HG03045 (cell line): ENCODE data around the gene FBXL16.

ENCODE experiments used
- ATAC-seq: cut with Tn5 transposase; IDR thresholded peaks from one replicate; pipeline ENCODE4 v1.9.1; 2021; ENCODE audit warnings: mild to moderate bottlenecking, moderate library complexity; ENCODE audit not compliant: unreplicated experiment

Gene FBXL16

DNA sequence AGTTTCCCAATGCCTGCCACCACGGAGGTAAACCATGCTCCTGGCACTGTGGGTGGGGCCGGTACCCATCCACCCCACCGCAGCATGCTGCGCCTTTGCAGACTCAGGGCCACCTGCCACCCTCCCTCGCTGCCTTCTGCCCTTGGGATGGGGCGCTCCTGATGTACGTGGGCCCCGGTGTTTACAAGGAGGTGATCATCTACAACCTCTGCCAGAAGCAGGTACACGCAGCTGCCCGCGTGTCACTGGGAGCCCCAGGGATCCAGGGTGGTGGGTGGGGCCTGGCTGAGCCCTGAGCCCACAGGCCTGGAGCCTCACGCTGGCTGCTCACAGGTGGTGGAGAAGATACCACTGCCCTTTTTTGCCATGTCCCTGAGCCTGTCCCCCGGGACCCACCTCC lies 39.0 kb downstream of the FBXL16 start:
- ATAC-seq: no peak

DNA sequence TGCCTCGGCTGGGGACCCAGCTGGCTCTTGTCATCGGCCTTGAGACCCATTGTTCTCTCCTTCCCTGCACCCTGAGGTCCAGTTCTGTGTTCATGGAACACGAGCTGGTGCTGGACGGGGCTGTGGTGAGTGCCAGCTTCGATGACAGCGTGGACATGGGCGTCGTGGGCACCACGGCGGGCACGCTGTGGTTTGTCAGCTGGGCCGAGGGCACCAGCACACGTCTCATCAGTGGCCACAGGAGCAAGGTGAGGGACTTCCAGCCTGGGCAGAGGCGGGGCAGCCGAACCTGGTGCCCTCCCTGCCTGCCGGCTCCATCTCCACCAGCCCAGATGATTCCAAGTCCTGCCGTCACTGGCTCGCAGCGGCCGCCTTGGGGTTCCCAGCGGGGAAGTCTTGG lies 43.0 kb downstream of the FBXL16 start:
- no peak for ATAC-seq

GRCh38 chr16:662095-662494 lies 43.5 kb downstream of the FBXL16 start:
- ATAC-seq: no peak

- ATAC-seq: peak; percentile 2
Observed at GRCh38 chr16:661184-661821, 44.3 kb downstream of the FBXL16 start.

DNA sequence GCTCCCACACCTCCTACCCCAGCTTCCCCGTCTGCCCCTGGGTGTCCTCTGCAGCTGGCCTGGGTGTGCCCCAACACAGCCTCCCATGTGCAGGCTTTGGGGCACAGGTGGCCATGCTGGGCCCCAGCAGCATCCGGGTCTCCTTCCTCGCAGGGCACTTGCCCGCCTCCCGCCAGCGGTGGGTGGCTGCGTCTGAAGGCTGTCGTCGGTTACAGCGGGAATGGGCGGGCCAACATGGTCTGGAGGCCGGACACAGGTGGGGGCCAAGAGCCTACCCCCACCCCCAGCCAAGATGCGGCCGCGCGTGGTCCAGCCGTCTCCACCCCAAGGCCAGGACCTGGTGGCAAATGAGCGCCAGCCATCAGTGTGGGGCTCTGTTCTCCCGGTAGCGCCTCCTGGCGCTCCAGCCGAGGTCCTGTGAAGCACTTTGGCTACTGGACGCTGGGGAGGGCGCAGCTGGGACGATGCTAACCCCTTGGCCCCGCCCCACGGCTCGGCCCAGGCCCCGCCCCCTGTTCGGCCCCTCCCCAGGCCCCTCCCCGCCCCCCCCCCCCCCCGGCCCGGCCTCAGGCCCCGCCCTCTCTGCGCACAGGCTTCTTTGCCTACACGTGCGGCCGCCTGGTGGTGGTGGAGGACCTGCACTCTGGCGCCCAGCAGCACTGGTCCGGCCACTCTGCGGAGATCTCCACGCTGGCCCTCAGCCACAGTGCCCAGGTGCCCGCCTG lies 45.0 kb downstream of the FBXL16 start:
- ATAC-seq: peak; percentile 42

- ATAC-seq: peak; percentile 6
Observed at GRCh38 chr16:660132-660458, 45.5 kb downstream of the FBXL16 start.

GRCh38 chr16:659618-660017 lies 46.0 kb downstream of the FBXL16 start:
- no peak for ATAC-seq

DNA sequence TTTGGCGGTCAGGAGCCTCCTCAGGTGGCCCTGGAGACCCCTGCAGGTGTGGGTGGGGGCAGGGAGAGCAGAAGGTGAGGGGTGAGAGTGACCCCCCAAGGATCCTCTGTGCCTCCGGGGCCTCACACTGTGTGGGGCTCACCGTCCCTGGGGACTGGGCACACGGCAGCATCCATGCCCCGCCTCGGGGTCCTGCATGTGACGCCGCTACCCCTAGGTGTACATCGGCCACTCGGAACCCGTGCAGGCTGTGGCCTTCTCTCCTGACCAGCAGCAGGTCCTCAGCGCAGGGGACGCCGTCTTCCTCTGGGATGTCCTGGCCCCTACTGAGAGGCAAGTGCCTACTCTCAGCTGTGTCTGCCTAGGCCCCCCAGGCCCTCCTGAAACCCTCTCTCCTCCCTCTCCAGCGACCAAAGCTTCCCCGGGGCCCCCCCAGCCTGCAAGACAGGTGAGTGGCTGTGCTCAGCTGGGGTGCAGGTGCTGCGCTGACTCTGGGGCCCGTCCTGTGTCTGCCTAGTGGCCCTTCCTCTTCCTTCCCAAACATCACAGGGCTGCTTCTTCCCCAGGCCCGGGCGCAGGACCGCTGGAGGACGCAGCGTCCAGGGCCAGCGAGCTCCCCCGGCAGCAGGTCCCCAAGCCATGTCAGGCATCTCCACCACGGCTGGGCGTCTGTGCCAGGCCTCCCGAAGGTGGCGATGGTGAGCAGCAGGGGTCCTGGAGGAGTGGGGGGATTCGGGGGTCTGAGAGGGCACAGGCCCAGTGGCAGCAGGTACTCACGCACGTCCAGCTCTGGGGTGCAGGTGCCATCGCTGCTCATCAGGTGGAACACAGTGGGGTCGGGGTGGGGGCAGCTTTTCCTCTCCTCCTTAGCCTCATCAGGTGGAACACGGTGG lies 46.7 kb downstream of the FBXL16 start:
- ATAC-seq: no peak

DNA sequence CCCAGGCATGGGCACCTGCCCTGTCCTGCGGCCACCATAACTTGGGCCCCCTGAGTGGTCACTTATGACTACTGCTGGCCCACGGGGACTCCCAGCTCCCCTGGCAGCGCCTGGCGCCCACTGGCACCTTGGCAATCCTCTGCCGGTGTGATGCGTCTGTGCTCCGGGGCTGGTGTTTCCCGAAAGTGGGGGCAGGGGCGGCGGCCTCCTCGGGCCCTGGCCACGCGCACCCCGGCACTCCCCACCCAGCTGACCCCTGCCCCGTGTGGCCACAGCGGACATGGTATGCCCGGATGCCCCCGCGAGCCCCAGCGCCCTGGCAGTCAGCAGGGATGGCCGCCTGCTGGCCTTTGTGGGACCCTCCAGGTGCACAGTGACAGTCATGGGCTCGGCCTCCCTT lies 48.1 kb downstream of the FBXL16 start:
- no peak for ATAC-seq

GRCh38 chr16:654034-654433 lies 51.6 kb downstream of the FBXL16 start:
- ATAC-seq: no peak

- no peak for ATAC-seq
Observed at GRCh38 chr16:652454-653305, 52.9 kb downstream of the FBXL16 start.

DNA sequence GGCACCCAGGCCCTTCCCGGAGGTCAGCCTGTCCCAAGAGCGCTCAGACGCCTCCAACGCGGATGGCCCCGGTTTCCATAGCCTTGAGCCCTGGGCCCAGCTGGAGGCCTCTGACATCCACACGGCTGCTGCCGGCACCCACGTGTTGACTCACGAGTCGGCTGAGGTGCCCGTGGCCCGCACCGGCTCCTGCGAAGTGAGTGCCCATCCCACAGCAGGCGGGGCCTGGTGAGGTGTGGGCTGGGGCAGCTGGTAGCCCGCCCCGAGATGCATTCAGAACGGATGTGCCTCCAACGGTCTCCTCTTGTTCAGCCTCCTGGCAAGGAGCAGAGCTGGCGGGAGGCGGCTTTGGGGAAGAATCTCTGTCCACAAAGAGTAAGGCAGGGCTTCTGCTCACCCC lies 53.8 kb downstream of the FBXL16 start:
- no peak for ATAC-seq

- peak; percentile 15 for ATAC-seq
Observed at GRCh38 chr16:649631-650030, 56.0 kb downstream of the FBXL16 start.

DNA sequence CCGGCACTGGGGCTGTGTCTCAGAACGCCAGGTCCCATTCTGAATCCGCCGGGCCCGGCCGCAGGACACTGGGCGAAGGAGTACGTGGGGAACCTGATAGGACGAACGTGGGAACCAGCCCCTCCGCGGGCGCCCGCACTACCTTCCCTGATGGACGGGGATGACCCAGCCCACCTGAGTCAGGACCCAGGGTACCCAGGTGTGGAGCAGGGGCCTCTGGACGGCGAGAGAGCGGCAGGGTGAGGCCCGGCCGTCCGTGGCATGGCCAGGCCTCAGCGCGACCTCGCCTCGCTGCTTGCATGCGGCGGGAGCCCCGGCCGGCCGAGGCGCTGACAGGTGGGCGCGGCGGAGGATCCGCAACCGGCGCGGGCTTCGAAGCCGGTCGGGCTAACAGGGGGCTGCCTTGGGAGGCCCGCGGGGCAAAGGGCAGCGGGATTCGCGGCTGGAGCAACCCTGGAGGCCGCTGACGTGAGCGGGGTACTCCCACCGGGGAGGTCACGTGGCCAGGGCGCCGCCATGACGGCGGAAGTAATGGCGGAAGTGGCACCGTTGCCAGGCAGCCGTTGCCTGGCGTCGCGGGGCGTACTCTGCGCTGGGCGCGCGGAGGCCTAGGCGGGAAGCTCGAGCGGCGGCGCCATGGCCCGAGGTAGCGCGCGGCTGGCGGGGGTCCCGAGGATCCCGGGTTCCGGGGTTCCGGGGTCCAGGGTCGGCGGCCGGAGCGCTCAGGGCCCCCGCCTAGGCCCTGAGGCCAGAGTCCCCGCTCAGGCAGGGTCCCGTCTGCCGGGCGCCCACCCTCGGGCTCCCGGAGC lies 56.6 kb downstream of the FBXL16 start, which contains the start of gene WDR90:
Gene WDR90, plus strand, starts transcription at position 585 of the 809 bp plus-strand sequence. Its CDS starts 52 bp downstream, at position 637.
- peak; percentile 69 for ATAC-seq

GRCh38 chr16:648071-648780 lies 57.4 kb downstream of the FBXL16 start:
- no peak for ATAC-seq

DNA sequence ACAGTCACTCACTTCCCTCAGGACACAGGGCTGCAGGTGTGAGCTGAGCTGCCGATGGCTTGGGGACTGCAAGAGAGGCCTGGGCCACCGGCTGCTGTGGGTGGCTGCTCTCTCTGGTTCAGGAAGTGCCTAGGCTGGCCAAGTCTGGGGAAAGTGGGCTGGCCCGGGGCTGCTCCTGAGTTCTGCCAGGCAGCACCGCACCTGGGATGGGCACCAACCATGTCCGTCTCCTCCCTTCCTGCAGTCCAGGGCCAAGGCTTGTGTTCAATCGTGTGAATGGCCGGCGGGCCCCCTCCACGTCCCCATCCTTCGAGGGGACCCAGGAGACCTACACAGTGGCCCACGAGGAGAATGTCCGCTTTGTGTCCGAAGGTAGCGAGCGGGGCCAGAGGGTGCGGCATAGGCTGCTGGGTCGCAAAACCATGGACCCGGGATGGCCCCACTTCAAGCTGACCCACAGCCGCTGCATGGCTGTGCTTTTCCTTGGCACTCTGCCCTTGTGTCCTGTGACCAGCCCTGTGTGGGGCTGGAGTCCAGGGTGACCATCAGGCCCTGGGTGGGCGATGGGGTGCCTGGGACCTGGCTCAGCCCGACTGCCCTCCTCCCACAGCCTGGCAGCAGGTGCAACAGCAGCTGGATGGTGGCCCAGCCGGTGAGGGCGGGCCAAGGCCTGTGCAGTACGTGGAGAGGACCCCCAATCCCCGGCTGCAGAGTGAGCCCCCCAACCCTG lies 58.3 kb downstream of the FBXL16 start:
- ATAC-seq: no peak

DNA sequence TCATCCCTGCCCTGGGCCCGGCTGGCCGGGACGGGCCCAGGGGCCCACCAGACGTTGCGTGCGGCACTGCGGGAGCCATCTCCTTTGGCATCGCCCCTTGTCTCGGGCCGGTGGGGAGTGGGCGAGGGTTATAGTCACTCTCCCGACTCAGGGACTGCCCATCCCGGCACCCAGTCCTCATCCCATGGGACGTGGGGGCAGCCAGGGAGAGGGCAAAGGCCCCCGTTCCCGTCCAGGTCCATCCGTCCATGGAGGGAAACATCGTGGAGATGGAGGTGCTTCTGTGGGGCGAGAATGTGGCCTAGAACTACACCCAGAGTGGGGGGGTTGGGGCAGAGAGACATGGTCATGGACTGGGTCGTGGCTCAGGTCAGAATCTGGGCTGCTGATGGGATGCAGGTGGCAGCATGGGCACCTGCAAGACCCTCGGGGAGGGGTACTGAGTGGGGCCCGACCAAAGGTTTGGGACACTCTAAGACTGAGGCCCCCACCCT lies 58.9 kb downstream of the FBXL16 start:
- no peak for ATAC-seq

DNA sequence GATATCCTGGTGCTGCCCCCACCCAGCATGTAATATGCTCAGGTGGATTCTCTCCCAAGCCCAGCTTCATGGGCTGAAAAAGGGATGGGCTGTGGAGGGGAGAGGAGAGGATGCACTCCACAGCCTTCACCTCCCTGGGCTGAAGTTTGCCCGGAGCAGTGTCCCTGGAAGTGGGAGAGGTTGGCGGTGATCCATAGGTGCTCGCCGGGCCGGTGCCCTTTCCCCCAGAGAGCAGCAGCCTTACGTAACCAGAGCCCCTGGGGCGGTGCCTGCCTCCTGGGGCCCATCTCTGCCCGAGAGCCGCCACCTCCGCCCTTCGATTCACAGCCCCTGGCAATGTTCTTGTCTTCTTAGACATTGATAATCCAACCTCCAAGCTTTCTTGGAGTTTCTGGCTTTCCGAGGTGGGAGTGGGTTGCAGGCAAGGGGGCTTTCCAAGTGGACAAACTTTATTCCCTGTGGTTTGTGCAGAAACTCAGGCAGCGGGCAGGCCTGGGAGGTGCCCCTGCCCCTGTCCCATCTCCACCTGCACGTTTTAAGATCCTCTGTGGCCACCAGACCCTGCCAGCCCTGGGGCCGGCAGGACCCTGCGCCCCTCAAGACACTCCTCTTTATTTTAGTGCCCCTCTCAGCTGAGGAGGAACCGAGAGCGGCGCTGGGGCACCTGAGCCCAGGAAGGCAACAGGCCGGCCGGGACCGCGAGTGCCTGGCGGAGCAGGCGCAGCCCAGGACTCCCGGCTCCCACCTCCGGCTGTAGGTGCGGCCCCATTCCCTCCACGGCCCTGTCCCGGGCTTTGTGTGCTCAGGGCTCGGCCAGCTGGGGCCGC lies 59.5 kb downstream of the FBXL16 start:
- ATAC-seq: no peak
